HG03432 (cell line): ENCODE results near the gene TMEM37.
"Not testable (repeated sequence)": the region's sequence is repeated elsewhere in the genome, so short reads cannot be mapped to it uniquely, and the experiment has no call there.

Experiments
- ATAC-seq: cut with Tn5 transposase; IDR thresholded peaks from one replicate; pipeline ENCODE4 v1.9.1; 2021; ENCODE audit warnings: mild to moderate bottlenecking, moderate library complexity; ENCODE audit not compliant: unreplicated experiment

TMEM37 gene

GRCh38 chr2:119431155-119431975, at the start of gene TMEM37:
TSS of gene TMEM37 (plus strand) at chr2:119431854. CDS start at chr2:119431904, 50 bp downstream.
- ATAC-seq = peak; percentile 74

- no peak for ATAC-seq
Observed at GRCh38 chr2:119383410-119384140, 48.1 kb upstream of the TMEM37 start.

- no peak for ATAC-seq
Observed at GRCh38 chr2:119384971-119385370, 46.7 kb upstream of the TMEM37 start.

- no peak for ATAC-seq
Observed at GRCh38 chr2:119385466-119385865, 46.2 kb upstream of the TMEM37 start.

GRCh38 chr2:119387381-119388129, 44.1 kb upstream of the TMEM37 start:
- peak; percentile 86 for ATAC-seq

- no peak for ATAC-seq
Observed at GRCh38 chr2:119389615-119390306, 41.9 kb upstream of the TMEM37 start.

- no peak for ATAC-seq
Observed at GRCh38 chr2:119393971-119394748, 37.5 kb upstream of the TMEM37 start.

- ATAC-seq = no peak
Observed at GRCh38 chr2:119397196-119397595, 34.5 kb upstream of the TMEM37 start.

GRCh38 chr2:119402106-119402505, 29.5 kb upstream of the TMEM37 start:
- no peak for ATAC-seq

- ATAC-seq = no peak
Observed at GRCh38 chr2:119402645-119403560, 28.8 kb upstream of the TMEM37 start.

- ATAC-seq = not testable (repeated sequence)
Observed at GRCh38 chr2:119403618-119404017, 28.0 kb upstream of the TMEM37 start.

- no peak for ATAC-seq
Observed at GRCh38 chr2:119405151-119405550, 26.5 kb upstream of the TMEM37 start.

- no peak for ATAC-seq
Observed at GRCh38 chr2:119407430-119408220, 24.0 kb upstream of the TMEM37 start.

GRCh38 chr2:119408221-119408619, 23.4 kb upstream of the TMEM37 start:
- ATAC-seq = no peak

- ATAC-seq = no peak
Observed at GRCh38 chr2:119409506-119409905, 22.1 kb upstream of the TMEM37 start.

- no peak for ATAC-seq
Observed at GRCh38 chr2:119414894-119415293, 16.8 kb upstream of the TMEM37 start.

GRCh38 chr2:119415630-119416029, 16.0 kb upstream of the TMEM37 start:
- no peak for ATAC-seq

- ATAC-seq = peak; percentile 69
Observed at GRCh38 chr2:119416299-119416923, 15.2 kb upstream of the TMEM37 start.
